Neural cell (in vitro differentiated cells): Measurements from ENCODE around the gene PPP1R14B. TPM values are rescaled to one million over a fixed set of nuclear protein-coding genes. Genes with fewer than 3 reads are reported as not detected.

Source experiments
- H2AFZ ChIP-seq: fragments of 200-600, 300-800 bp; sonication (generic), shearing (Covaris generic); 2 replicates; pipeline ENCODE4 v1.6.0; 2014; ENCODE audit warnings: low read depth, mild to moderate bottlenecking, antibody characterized with exemption, low read length, moderate library complexity
- H3F3A ChIP-seq: fragments of 200-600 bp; shearing (Covaris generic); 2 replicates; pipeline ENCODE4 v1.6.1; 2016; ENCODE audit warnings: mild to moderate bottlenecking, moderate library complexity, mixed read lengths, antibody characterized with exemption, low read length; ENCODE audit not compliant: insufficient read depth, poor library complexity, severe bottlenecking
- H3K27ac ChIP-seq: fragments of 200-600, 300-800 bp; sonication (generic), shearing (Covaris generic); 2 replicates; pipeline ENCODE4 v1.5.1; 2014; ENCODE audit warnings: mild to moderate bottlenecking, low read length, moderate library complexity
- H3K27me3 ChIP-seq: fragments of 300-800, 200-600 bp; sonication (generic), shearing (Covaris generic); 2 replicates; pipeline ENCODE4 v1.6.0; 2014; ENCODE audit warnings: mild to moderate bottlenecking, low read depth, low read length, moderate library complexity; ENCODE audit not compliant: insufficient read depth
- H3K36me3 ChIP-seq: fragments of 300-800, 200-600 bp; sonication (generic), shearing (Covaris generic); 2 replicates; pipeline ENCODE4 v1.5.1; 2014; ENCODE audit warnings: mild to moderate bottlenecking, antibody characterized with exemption, low read length, moderate library complexity; ENCODE audit not compliant: insufficient read depth
- H3K4me2 ChIP-seq: fragments of 300-800, 200-600 bp; sonication (generic), shearing (Covaris generic); 2 replicates; pipeline ENCODE4 v1.6.0; 2014; ENCODE audit warnings: mild to moderate bottlenecking, low read length
- H3K4me3 ChIP-seq: fragments of 300-800, 200-600 bp; sonication (generic), shearing (Covaris generic); 2 replicates; pipeline ENCODE4 v1.5.1; 2014; ENCODE audit warnings: mild to moderate bottlenecking, low read length, moderate library complexity
- H3K79me2 ChIP-seq: fragments of 200-600 bp; shearing (Covaris generic); replicated peaks from 2 replicates; pipeline ENCODE4 v1.6.0; 2014; ENCODE audit warnings: mild to moderate bottlenecking, low read length, moderate library complexity; ENCODE audit not compliant: insufficient read depth
- H3K9ac ChIP-seq: fragments of 300-800, 200-600 bp; sonication (generic), shearing (Covaris generic); 2 replicates; pipeline ENCODE4 v1.6.1; 2016; ENCODE audit warnings: mild to moderate bottlenecking, low read length, mixed read lengths
- H3K9me2 ChIP-seq: fragments of 200-600 bp; shearing (Covaris generic); 2 replicates; pipeline ENCODE4 v1.6.1; 2016; ENCODE audit warnings: mild to moderate bottlenecking, low read length, mixed read lengths; ENCODE audit not compliant: insufficient read depth
- H3K9me3 ChIP-seq: fragments of 200-600, 300-800 bp; sonication (generic), shearing (Covaris generic); 2 replicates; pipeline ENCODE4 v1.6.1; 2016; ENCODE audit warnings: mild to moderate bottlenecking, mixed run types, low read length, moderate library complexity, mixed read lengths
- H4K20me1 ChIP-seq: fragments of 200-600 bp; shearing (Covaris generic); 2 replicates; pipeline ENCODE4 v1.6.1; 2016; ENCODE audit warnings: mild to moderate bottlenecking, mixed run types; ENCODE audit not compliant: insufficient read depth
- EP300 ChIP-seq: fragments of 450-650 bp; conservative IDR thresholded peaks from 2 replicates; pipeline ENCODE4 v1.6.1; 2014; ENCODE audit warnings: antibody characterized with exemption, mild to moderate bottlenecking, moderate library complexity; ENCODE audit not compliant: poor library complexity, severe bottlenecking
- EZH2 ChIP-seq: fragments of 200-600, 300-800 bp; shearing (Covaris generic), sonication (generic); IDR thresholded peaks from 2 replicates; pipeline ENCODE4 v1.6.1; 2014; ENCODE audit warnings: antibody characterized with exemption, low read length, borderline replicate concordance, mild to moderate bottlenecking; ENCODE audit not compliant: insufficient read depth, poor library complexity, severe bottlenecking
- MXI1 ChIP-seq: fragments of 450-650 bp; conservative IDR thresholded peaks from 2 replicates; pipeline ENCODE4 v1.6.1; 2014; ENCODE audit warnings: antibody characterized with exemption, mild to moderate bottlenecking; ENCODE audit not compliant: poor library complexity, severe bottlenecking
- POLR2AphosphoS5 ChIP-seq: IDR thresholded peaks from 2 replicates; pipeline ENCODE4 v1.6.1; 2012
- RAD21 ChIP-seq: fragments of 450-650 bp; conservative IDR thresholded peaks from 2 replicates; pipeline ENCODE4 v1.6.1; 2014; ENCODE audit warnings: antibody characterized with exemption, mild to moderate bottlenecking, moderate library complexity
- REST ChIP-seq: IDR thresholded peaks from 2 replicates; pipeline ENCODE4 v1.6.1; 2012; ENCODE audit warnings: borderline replicate concordance
- SMC3 ChIP-seq: fragments of 450-650 bp; conservative IDR thresholded peaks from 2 replicates; pipeline ENCODE4 v1.6.1; 2014; ENCODE audit warnings: antibody characterized with exemption, mild to moderate bottlenecking, moderate library complexity; ENCODE audit not compliant: poor library complexity
- TAF1 ChIP-seq: IDR thresholded peaks from 2 replicates; pipeline ENCODE4 v1.6.1; 2012; ENCODE audit warnings: low read depth
- polyA plus RNA-seq: library from polyadenylated mRNA; depleted of rRNA; stranded (reverse); fragments of >200 nt; gene quantifications from 2 replicates; pipeline ENCODE4 v1.2.3, GENCODE V29; 2014
- TF ChIP-seq, protein P1 (sequence below): fragments of 450-650 bp; IDR thresholded peaks from 2 replicates; pipeline ENCODE4 v1.5.1; 2014; ENCODE audit warnings: antibody characterized with exemption, mild to moderate bottlenecking, moderate library complexity; ENCODE audit not compliant: poor library complexity, severe bottlenecking

Gene PPP1R14B
- polyA plus RNA-seq, 1 donor from 2014 or later, result 400 TPM

- TF ChIP-seq, protein P1, sequence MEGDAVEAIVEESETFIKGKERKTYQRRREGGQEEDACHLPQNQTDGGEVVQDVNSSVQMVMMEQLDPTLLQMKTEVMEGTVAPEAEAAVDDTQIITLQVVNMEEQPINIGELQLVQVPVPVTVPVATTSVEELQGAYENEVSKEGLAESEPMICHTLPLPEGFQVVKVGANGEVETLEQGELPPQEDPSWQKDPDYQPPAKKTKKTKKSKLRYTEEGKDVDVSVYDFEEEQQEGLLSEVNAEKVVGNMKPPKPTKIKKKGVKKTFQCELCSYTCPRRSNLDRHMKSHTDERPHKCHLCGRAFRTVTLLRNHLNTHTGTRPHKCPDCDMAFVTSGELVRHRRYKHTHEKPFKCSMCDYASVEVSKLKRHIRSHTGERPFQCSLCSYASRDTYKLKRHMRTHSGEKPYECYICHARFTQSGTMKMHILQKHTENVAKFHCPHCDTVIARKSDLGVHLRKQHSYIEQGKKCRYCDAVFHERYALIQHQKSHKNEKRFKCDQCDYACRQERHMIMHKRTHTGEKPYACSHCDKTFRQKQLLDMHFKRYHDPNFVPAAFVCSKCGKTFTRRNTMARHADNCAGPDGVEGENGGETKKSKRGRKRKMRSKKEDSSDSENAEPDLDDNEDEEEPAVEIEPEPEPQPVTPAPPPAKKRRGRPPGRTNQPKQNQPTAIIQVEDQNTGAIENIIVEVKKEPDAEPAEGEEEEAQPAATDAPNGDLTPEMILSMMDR, result no peak
These were observed 12.7 kb downstream of the PPP1R14B start, which contains the start of gene VEGFB (continued) for GRCh38 chr11:64233913-64234586.

DNA sequence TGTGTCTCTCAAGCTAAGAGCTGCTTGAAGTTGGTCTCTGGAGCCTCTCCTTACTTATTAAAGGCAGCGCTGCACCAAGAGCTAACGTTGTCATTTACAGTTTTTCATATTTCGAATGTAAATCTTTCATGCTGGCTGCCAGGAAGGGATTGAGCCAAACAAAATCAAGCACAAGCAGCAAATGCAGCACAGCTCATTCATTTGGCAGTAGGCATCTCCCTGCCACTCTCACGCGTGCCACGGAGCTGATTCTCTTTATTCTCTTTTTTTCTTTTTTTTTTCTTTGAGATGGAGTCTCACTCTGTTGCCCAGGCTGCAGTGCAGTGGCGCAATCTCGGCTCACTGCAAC, 13.8 kb downstream of the PPP1R14B start:
- no peaks in the 10 kb centered on the region for H4K20me1 ChIP-seq

DNA sequence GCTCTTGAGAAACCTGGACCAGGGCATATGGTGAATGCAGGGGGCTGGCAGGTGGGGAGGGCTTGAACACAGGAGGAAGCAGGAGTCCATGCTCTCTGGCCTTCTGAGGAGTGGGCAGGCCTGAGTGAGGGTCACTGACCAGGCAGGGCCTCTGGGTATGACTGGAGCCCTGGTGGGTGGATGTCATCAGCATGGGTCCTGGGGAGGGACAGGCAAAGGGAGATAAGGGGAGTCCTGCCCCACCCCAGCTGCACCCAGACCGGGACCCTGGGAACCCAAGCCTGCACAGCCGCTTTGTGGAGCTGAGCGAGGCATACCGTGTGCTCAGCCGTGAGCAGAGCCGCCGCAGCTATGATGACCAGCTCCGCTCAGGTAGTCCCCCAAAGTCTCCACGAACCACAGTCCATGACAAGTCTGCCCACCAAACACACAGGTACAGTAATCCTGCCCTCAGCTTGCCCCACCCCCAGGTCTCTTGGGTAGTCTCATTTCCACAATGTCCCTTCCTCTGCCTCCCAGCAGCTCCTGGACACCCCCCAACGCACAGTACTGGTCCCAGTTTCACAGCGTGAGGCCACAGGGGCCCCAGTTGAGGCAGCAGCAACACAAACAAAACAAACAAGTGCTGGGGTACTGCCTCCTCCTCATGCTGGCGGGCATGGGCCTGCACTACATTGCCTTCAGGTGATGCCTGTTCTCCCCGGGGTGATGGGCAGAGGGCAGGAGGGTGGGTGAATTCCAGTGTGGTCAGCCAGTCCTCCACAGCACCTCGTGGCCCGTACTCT, 14.4 kb downstream of the PPP1R14B start:
- Histone ChIP-seq H3K79me2 (no peaks in the 10 kb centered on the region), H3K9me2 (no peaks in the 10 kb centered on the region), H3K27me3 (peaks cover 8% of the 10 kb centered on the region), H3K4me3 (no peak overlapping the region), H3K27ac (no peak overlapping the region), H3K4me2 (no peak overlapping the region), H3K9ac (no peak overlapping the region), H4K20me1 (no peaks in the 10 kb centered on the region), H3F3A (no peaks in the 10 kb centered on the region), H3K9me3 (no peaks in the 10 kb centered on the region), H3K36me3 (no peaks in the 10 kb centered on the region), H2AFZ (no peak overlapping the region)
- no peak for TF ChIP-seq POLR2AphosphoS5
- TF ChIP-seq, protein P1, result no peak
- no peak for TF ChIP-seq RAD21
- TF ChIP-seq TAF1, result no peak
- no peak for TF ChIP-seq SMC3
- TF ChIP-seq EP300, result no peak
- TF ChIP-seq MXI1, result no peak
- TF ChIP-seq EZH2, result no peak
- TF ChIP-seq REST, result no peak

More for the DNA sequence above, 13.8 kb downstream of the PPP1R14B start:
- Histone ChIP-seq H3K9me3 (no peaks in the 10 kb centered on the region), H3K4me3 (no peak overlapping the region), H3F3A (no peaks in the 10 kb centered on the region), H3K36me3 (no peaks in the 10 kb centered on the region), H3K79me2 (no peaks in the 10 kb centered on the region), H3K9ac (no peak overlapping the region), H3K27me3 (peaks cover 8% of the 10 kb centered on the region), H3K27ac (no peak overlapping the region), H2AFZ (no peak overlapping the region), H3K9me2 (no peaks in the 10 kb centered on the region), H3K4me2 (no peak overlapping the region)
- TF ChIP-seq, protein P1, result no peak
- TF ChIP-seq POLR2AphosphoS5 (no peak), SMC3 (no peak), TAF1 (no peak), EP300 (no peak)
